HG03159 (cell line): ENCODE results near the gene SNX30.

Experiments used
- ATAC-seq: cut with Tn5 transposase; IDR thresholded peaks from one replicate; pipeline ENCODE4 v1.9.1; 2021; ENCODE audit warnings: mild to moderate bottlenecking, moderate library complexity; ENCODE audit not compliant: unreplicated experiment

Gene SNX30

GRCh38 chr9:112853882-112854585, 103.5 kb downstream of the SNX30 start:
- no peak for ATAC-seq

- no peak for ATAC-seq
Observed at GRCh38 chr9:112854657-112855056, 104.1 kb downstream of the SNX30 start.

- ATAC-seq: no peak
Observed at GRCh38 chr9:112856200-112856599, 105.6 kb downstream of the SNX30 start.

GRCh38 chr9:112856843-112857242, 106.3 kb downstream of the SNX30 start:
- no peak for ATAC-seq

- no peak for ATAC-seq
Observed at GRCh38 chr9:112858005-112858404, 107.4 kb downstream of the SNX30 start.

- ATAC-seq: peak; percentile 66
Observed at GRCh38 chr9:112858625-112859147, 108.1 kb downstream of the SNX30 start.

GRCh38 chr9:112860451-112860850, 109.9 kb downstream of the SNX30 start:
- no peak for ATAC-seq

- no peak for ATAC-seq
Observed at GRCh38 chr9:112861155-112861554, 110.6 kb downstream of the SNX30 start.

- no peak for ATAC-seq
Observed at GRCh38 chr9:112861638-112862555, 111.3 kb downstream of the SNX30 start.

- peak; percentile 37 for ATAC-seq
Observed at GRCh38 chr9:112863214-112863613, 112.7 kb downstream of the SNX30 start.

- ATAC-seq: no peak
Observed at GRCh38 chr9:112863746-112864145, 113.2 kb downstream of the SNX30 start.

GRCh38 chr9:112864403-112864802, 113.8 kb downstream of the SNX30 start:
- ATAC-seq: no peak

- no peak for ATAC-seq
Observed at GRCh38 chr9:112864982-112865381, 114.4 kb downstream of the SNX30 start.

- no peak for ATAC-seq
Observed at GRCh38 chr9:112866662-112867274, 116.2 kb downstream of the SNX30 start.

- no peak for ATAC-seq
Observed at GRCh38 chr9:112867275-112867991, 116.9 kb downstream of the SNX30 start.

GRCh38 chr9:112868461-112868860, 117.9 kb downstream of the SNX30 start:
- ATAC-seq: no peak

- ATAC-seq: peak; percentile 62
Observed at GRCh38 chr9:112869041-112869529, 118.5 kb downstream of the SNX30 start.

- no peak for ATAC-seq
Observed at GRCh38 chr9:112869917-112870316, 119.4 kb downstream of the SNX30 start.

GRCh38 chr9:112870556-112870955, 120.0 kb downstream of the SNX30 start:
- no peak for ATAC-seq

GRCh38 chr9:112872019-112872418, 121.5 kb downstream of the SNX30 start:
- ATAC-seq: no peak
